ENCODE data around the gene IL1R2.

DNA sequence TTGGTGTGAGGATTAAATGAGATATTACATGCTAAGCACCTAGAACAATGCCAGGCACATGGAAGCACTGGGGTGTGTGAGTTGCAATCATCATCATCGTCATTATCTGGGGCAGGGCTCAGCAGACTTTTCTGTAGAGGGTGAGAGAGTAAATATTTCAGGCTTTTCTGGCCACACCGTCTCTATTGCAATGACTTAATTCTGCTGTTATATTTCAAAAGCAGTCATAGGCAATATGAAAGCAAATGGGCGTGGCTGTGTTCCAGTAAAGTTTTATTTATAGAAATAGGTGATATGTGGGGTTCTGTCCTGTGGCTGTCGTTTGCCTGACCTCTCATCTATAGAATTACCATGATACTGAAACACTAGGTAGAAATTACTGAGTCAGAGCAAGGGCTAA, 60.6 kb downstream of the IL1R2 start:
- TF ChIP-seq CTCF (IDR thresholded peaks at IDR 0.05): no peak
- TF ChIP-seq POLR2A (IDR thresholded peaks at IDR 0.05): no peak
